SK-N-SH (cell line): ENCODE measurements around the gene ZEB1. TPM values are rescaled to one million over a fixed set of nuclear protein-coding genes. Genes with fewer than 3 reads are reported as not detected.

Experiments used
- CTCF ChIA-PET: fragments of 300-600, 350-600 bp; formaldehyde crosslinking; extraction: SDS; loops from one replicate; lab custom pipeline; 2021; lab: Yijun Ruan, JAX
- POLR2A ChIA-PET: fragments of 350-600 bp; sonication (Branson Sonifier 250); formaldehyde crosslinking; extraction: SDS; loops from one replicate; lab custom pipeline; 2020; ENCODE audit warnings: antibody characterized with exemption, inconsistent platforms; lab: Yijun Ruan, JAX
- DNase-seq: peaks from one replicate; pipeline ENCODE4 v3.0.0; 2012
- H2AFZ ChIP-seq: fragments of 200-600 bp; sonication (generic); 2 replicates; pipeline ENCODE4 v1.8.1; 2016; ENCODE audit warnings: antibody characterized with exemption, mild to moderate bottlenecking, low read depth
- H3F3A ChIP-seq: fragments of 200-600 bp; sonication (generic); replicated peaks from 2 replicates; pipeline ENCODE3; 2016; ENCODE audit warnings: antibody characterized with exemption, mild to moderate bottlenecking; ENCODE audit not compliant: insufficient read depth
- H3K27ac ChIP-seq, 2 experiments: fragments of 200-500 bp in 1 of 2; fragments of 200-600 bp in 1 of 2; sonication (Bioruptor generic) in 1 of 2; sonication (generic), shearing (Covaris generic) in 1 of 2; 2 replicates each; pipeline versions ENCODE4 v1.5.1 to v1.6.1; 2014 to 2016; ENCODE audit warnings: low read depth in 2 of 2, inconsistent platforms in 1 of 2, low read length in 1 of 2, mild to moderate bottlenecking in 1 of 2, mixed read lengths in 1 of 2
- H3K27me3 ChIP-seq: fragments of 200-600 bp; sonication (generic), shearing (Covaris generic); 2 replicates; pipeline ENCODE4 v1.6.1; 2016; ENCODE audit warnings: mixed run types; ENCODE audit not compliant: insufficient read depth
- H3K36me3 ChIP-seq, 2 experiments: fragments of 200-500 bp in 1 of 2; fragments of 200-600 bp in 1 of 2; sonication (Bioruptor generic) in 1 of 2; sonication (generic) in 1 of 2; replicated peaks in 1 of 2; 2 replicates each; pipeline versions ENCODE3 to v1.5.1; 2014 to 2016; ENCODE audit warnings: low read length in 1 of 2, mild to moderate bottlenecking in 1 of 2; ENCODE audit not compliant: insufficient read depth in 2 of 2, control insufficient read depth in 1 of 2
- H3K4me1 ChIP-seq, 2 experiments: fragments of 200-500 bp in 1 of 2; fragments of 200-600 bp in 1 of 2; sonication (Bioruptor generic) in 1 of 2; sonication (generic), shearing (Covaris generic) in 1 of 2; 2 replicates each; pipeline versions ENCODE4 v1.5.1 to v1.6.1; 2014 to 2016; ENCODE audit warnings: low read depth in 1 of 2, low read length in 1 of 2, mixed run types in 1 of 2; ENCODE audit not compliant: insufficient read depth in 2 of 2, control insufficient read depth in 1 of 2
- H3K4me2 ChIP-seq: fragments of 200-600 bp; sonication (generic), shearing (Covaris generic); 2 replicates; pipeline ENCODE4 v1.6.1; 2017; ENCODE audit warnings: mixed run types
- H3K4me3 ChIP-seq, 2 experiments: fragments of 200-500 bp in 1 of 2; fragments of 200-600 bp in 1 of 2; sonication (Bioruptor generic) in 1 of 2; sonication (generic), shearing (Covaris generic) in 1 of 2; 2 replicates each; pipeline versions ENCODE4 v1.5.1 to v1.8.1; 2014 to 2016; ENCODE audit warnings: low read depth in 2 of 2, inconsistent platforms in 1 of 2, low read length in 1 of 2, mild to moderate bottlenecking in 1 of 2, mixed read lengths in 1 of 2, moderate library complexity in 1 of 2
- H3K79me2 ChIP-seq: fragments of 200-600 bp; sonication (generic); 2 replicates; pipeline ENCODE4 v1.8.1; 2017; ENCODE audit warnings: mild to moderate bottlenecking; ENCODE audit not compliant: insufficient read depth
- H3K9ac ChIP-seq: fragments of 200-600 bp; sonication (generic); 2 replicates; pipeline ENCODE4 v1.6.1; 2017; ENCODE audit warnings: mixed run types
- H3K9me2 ChIP-seq: fragments of 200-600 bp; sonication (generic); 2 replicates; pipeline ENCODE4 v1.6.1; 2017; ENCODE audit warnings: mixed run types
- H3K9me3 ChIP-seq: fragments of 200-600 bp; sonication (generic); 2 replicates; pipeline ENCODE4 v1.6.1; 2017; ENCODE audit warnings: mixed run types, mild to moderate bottlenecking, moderate library complexity
- H4K20me1 ChIP-seq: fragments of 200-600 bp; sonication (generic); 2 replicates; pipeline ENCODE4 v1.6.1; 2017; ENCODE audit warnings: mild to moderate bottlenecking, mixed run types; ENCODE audit not compliant: insufficient read depth
- ELF1 ChIP-seq: IDR thresholded peaks from 2 replicates; pipeline ENCODE4 v1.4.0; 2012
- EP300 ChIP-seq, 2 experiments: IDR thresholded peaks; 2 replicates each; pipeline versions ENCODE4 v1.4.0 to v1.6.1; 2012; ENCODE audit warnings: borderline replicate concordance in 1 of 2, low read depth in 1 of 2, low read length in 1 of 2
- EZH2phosphoT487 ChIP-seq: fragments of 200-600 bp; sonication (generic); IDR thresholded peaks from 2 replicates; pipeline ENCODE4 v1.6.1; 2017; ENCODE audit warnings: low read depth, mixed run types, mild to moderate bottlenecking, antibody characterized with exemption, moderate library complexity, borderline replicate concordance
- FOSL2 ChIP-seq: IDR thresholded peaks from 2 replicates; pipeline ENCODE4 v1.4.0; 2012; ENCODE audit warnings: low read depth, mild to moderate bottlenecking, moderate library complexity, borderline replicate concordance
- FOXM1 ChIP-seq: IDR thresholded peaks from 2 replicates; pipeline ENCODE4 v1.4.0; 2012; ENCODE audit warnings: low read depth, mild to moderate bottlenecking
- GATA2 ChIP-seq: sonication (generic); formaldehyde crosslinking; IDR thresholded peaks from 2 replicates; pipeline ENCODE4 v1.5.0; 2020; ENCODE audit warnings: mild to moderate bottlenecking, missing genetic modification reagents
- JUND ChIP-seq: IDR thresholded peaks from 2 replicates; pipeline ENCODE4 v1.4.0; 2012
- MEF2A ChIP-seq: IDR thresholded peaks from 2 replicates; pipeline ENCODE4 v1.4.0; 2012; ENCODE audit warnings: low read depth, borderline replicate concordance
- MXI1 ChIP-seq: IDR thresholded peaks from 2 replicates; pipeline ENCODE4 v1.6.1; 2012; ENCODE audit warnings: mild to moderate bottlenecking, low read depth, low read length, improper control_type of control experiment
- NFIC ChIP-seq: IDR thresholded peaks from 2 replicates; pipeline ENCODE4 v1.4.0; 2012; ENCODE audit warnings: borderline replicate concordance
- RFX5 ChIP-seq: IDR thresholded peaks from 2 replicates; pipeline ENCODE4 v1.6.1; 2012; ENCODE audit warnings: mild to moderate bottlenecking, improper control_type of control experiment, low read length
- RXRA ChIP-seq: IDR thresholded peaks from 2 replicates; pipeline ENCODE4 v1.4.0; 2012; ENCODE audit warnings: low read depth, mild to moderate bottlenecking, borderline replicate concordance
- SIN3A ChIP-seq: IDR thresholded peaks from 2 replicates; pipeline ENCODE4 v1.6.1; 2012; ENCODE audit warnings: low read depth, mild to moderate bottlenecking, low read length, moderate library complexity, borderline replicate concordance
- TCF12 ChIP-seq: IDR thresholded peaks from 2 replicates; pipeline ENCODE4 v1.4.0; 2012
- YY1 ChIP-seq: IDR thresholded peaks from 2 replicates; pipeline ENCODE4 v1.4.0; 2012; ENCODE audit warnings: low read depth, mild to moderate bottlenecking
- WGBS: methylation state at CpG from one replicate; pipeline ENCODE4 v1.1.6; 2017; ENCODE audit warnings: low lambda C conversion rate; 5-methylcytosine and 5-hydroxymethylcytosine counted together
- polyA plus RNA-seq, 3 experiments: library from polyadenylated mRNA; depleted of rRNA; stranded (reverse); fragments of >200 nt; gene quantifications; 2 replicates each; pipeline ENCODE4 v1.2.3, GENCODE V29; 2012
- TF ChIP-seq, protein P1 (sequence below): IDR thresholded peaks from 2 replicates; pipeline ENCODE4 v1.4.0; 2012; ENCODE audit warnings: low read depth, borderline replicate concordance
- TF ChIP-seq, protein P2 (sequence below): IDR thresholded peaks from 2 replicates; pipeline ENCODE4 v1.6.1; 2012; ENCODE audit warnings: mild to moderate bottlenecking, low read depth, low read length, moderate library complexity
- TF ChIP-seq, protein P3 (sequence below): IDR thresholded peaks from 2 replicates; pipeline ENCODE4 v1.4.0; 2012; ENCODE audit warnings: low read depth, borderline replicate concordance

The ZEB1 gene
- polyA plus RNA-seq, 1 of the 3 experiments (the other 2 are of a cell fraction): 5.4 TPM

DNA sequence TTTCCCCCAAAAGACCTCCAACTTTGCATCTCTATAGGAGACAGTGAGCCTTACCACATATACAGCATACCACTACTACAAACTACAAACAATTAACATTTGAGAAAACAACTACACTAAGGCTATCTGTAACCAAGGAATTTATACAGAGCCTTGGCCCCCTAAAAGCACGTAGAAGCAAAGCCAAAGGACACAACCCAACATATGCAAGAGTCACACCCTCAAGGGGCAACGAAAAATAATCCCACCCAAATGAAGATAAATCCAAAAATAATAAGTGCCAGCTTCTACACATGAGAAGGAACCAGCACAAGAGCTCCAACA is 149.5 kb downstream of the ZEB1 start:
- H3K79me2 ChIP-seq: no peaks in the 10 kb centered on the region
- CTCF ChIA-PET: no interaction called here
- TF ChIP-seq MXI1 (no peak), JUND (no peak), EP300 (IDR thresholded peaks at IDR 0.05; ENCODE audit: borderline replicate concordance in 1 of 2, low read depth in 1 of 2, low read length in 1 of 2) (no peak)

DNA sequence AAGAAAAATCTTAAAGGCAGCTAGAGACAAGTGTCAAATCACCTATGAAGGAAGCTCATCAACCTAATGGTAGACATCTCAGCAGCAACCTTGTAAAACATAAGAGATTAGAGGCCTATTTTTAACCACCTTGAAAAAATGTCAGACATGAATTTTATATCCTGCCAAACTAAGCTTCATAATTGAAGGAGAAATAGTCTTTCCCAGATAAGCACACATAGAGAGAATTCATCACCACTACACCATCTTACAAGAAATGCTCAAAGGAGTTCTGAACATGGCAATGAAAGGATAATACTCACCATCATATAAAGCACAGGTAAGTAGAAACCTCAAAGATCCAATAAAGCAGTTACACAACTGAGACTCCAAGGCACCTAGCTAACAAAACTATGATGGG is 156.5 kb downstream of the ZEB1 start:
- Histone ChIP-seq H3K4me3 (no peak overlapping the region), H3K9ac (no peak overlapping the region), H3K9me3 (0 out of 2 replicates have a peak, but pooled peaks cover 5% of the 10 kb centered on the region), H3K36me3 (peaks cover 0 to 3% of the 10 kb centered on the region in 2 experiments), H3K27ac (no peak overlapping the region), H3K9me2 (no peaks in the 10 kb centered on the region), H3K4me1 (no peaks in the 10 kb centered on the region), H3F3A (peaks cover 14% of the 10 kb centered on the region), H3K4me2 (no peak overlapping the region), H3K79me2 (no peaks in the 10 kb centered on the region), H3K27me3 (no peaks in the 10 kb centered on the region), H2AFZ (no peak overlapping the region), H4K20me1 (no peaks in the 10 kb centered on the region)
- ChIA-PET CTCF (interaction anchor here (1.2 kb wide), 1 partner anchor 14 kb away, joined by 3 read pairs; no protein-coding TSS in a partner anchor), POLR2A (interaction anchor here (0.6 kb wide), 1 partner anchor 779 kb away, joined by 3 read pairs; no protein-coding TSS in a partner anchor)
- TF ChIP-seq NFIC: no peak
- no peak for TF ChIP-seq TCF12
- no peak for TF ChIP-seq FOXM1
- TF ChIP-seq ELF1: no peak
- no peak for TF ChIP-seq RFX5
- TF ChIP-seq, protein P1, sequence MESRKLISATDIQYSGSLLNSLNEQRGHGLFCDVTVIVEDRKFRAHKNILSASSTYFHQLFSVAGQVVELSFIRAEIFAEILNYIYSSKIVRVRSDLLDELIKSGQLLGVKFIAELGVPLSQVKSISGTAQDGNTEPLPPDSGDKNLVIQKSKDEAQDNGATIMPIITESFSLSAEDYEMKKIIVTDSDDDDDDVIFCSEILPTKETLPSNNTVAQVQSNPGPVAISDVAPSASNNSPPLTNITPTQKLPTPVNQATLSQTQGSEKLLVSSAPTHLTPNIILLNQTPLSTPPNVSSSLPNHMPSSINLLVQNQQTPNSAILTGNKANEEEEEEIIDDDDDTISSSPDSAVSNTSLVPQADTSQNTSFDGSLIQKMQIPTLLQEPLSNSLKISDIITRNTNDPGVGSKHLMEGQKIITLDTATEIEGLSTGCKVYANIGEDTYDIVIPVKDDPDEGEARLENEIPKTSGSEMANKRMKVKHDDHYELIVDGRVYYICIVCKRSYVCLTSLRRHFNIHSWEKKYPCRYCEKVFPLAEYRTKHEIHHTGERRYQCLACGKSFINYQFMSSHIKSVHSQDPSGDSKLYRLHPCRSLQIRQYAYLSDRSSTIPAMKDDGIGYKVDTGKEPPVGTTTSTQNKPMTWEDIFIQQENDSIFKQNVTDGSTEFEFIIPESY: no peak
- no peak for TF ChIP-seq JUND
- no peak for TF ChIP-seq EZH2phosphoT487
- TF ChIP-seq, protein P2, sequence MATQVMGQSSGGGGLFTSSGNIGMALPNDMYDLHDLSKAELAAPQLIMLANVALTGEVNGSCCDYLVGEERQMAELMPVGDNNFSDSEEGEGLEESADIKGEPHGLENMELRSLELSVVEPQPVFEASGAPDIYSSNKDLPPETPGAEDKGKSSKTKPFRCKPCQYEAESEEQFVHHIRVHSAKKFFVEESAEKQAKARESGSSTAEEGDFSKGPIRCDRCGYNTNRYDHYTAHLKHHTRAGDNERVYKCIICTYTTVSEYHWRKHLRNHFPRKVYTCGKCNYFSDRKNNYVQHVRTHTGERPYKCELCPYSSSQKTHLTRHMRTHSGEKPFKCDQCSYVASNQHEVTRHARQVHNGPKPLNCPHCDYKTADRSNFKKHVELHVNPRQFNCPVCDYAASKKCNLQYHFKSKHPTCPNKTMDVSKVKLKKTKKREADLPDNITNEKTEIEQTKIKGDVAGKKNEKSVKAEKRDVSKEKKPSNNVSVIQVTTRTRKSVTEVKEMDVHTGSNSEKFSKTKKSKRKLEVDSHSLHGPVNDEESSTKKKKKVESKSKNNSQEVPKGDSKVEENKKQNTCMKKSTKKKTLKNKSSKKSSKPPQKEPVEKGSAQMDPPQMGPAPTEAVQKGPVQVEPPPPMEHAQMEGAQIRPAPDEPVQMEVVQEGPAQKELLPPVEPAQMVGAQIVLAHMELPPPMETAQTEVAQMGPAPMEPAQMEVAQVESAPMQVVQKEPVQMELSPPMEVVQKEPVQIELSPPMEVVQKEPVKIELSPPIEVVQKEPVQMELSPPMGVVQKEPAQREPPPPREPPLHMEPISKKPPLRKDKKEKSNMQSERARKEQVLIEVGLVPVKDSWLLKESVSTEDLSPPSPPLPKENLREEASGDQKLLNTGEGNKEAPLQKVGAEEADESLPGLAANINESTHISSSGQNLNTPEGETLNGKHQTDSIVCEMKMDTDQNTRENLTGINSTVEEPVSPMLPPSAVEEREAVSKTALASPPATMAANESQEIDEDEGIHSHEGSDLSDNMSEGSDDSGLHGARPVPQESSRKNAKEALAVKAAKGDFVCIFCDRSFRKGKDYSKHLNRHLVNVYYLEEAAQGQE: no peak
- no peak for TF ChIP-seq SIN3A
- TF ChIP-seq, protein P3, sequence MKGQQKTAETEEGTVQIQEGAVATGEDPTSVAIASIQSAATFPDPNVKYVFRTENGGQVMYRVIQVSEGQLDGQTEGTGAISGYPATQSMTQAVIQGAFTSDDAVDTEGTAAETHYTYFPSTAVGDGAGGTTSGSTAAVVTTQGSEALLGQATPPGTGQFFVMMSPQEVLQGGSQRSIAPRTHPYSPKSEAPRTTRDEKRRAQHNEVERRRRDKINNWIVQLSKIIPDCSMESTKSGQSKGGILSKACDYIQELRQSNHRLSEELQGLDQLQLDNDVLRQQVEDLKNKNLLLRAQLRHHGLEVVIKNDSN: no peak
- TF ChIP-seq GATA2 (CRISPR knock-in tag): no peak
- TF ChIP-seq FOSL2: no peak
- no peak for TF ChIP-seq EP300 (IDR thresholded peaks at IDR 0.05; ENCODE audit: borderline replicate concordance in 1 of 2, low read depth in 1 of 2, low read length in 1 of 2)
- no peak for TF ChIP-seq MEF2A
- TF ChIP-seq YY1: no peak
- TF ChIP-seq RXRA: no peak
- no peak for DNase-seq

More for the DNA sequence above, 149.5 kb downstream of the ZEB1 start:
- no peaks in the 10 kb centered on the region for H3K27me3 ChIP-seq
- peaks cover 20 to 38% of the 10 kb centered on the region in 2 experiments for H3K36me3 ChIP-seq
- H4K20me1 ChIP-seq: no peaks in the 10 kb centered on the region
- no peak overlapping the region for H2AFZ ChIP-seq
- WGBS: 92% methylated on average over 2 of the region's 2 CpGs
- DNase-seq: no peak
- peaks cover 18% of the 10 kb centered on the region for H3K9me3 ChIP-seq
- no peaks in the 10 kb centered on the region for H3F3A ChIP-seq
- no peaks in the 10 kb centered on the region for H3K9me2 ChIP-seq
- POLR2A ChIA-PET: no interaction called here
- no peak overlapping the region for H3K27ac ChIP-seq
- no peak overlapping the region for H3K4me2 ChIP-seq
- no peak overlapping the region for H3K9ac ChIP-seq
- H3K4me1 ChIP-seq: no peaks in the 10 kb centered on the region
- no peak overlapping the region for H3K4me3 ChIP-seq
